G401.6 (cell line): ENCODE results near the gene WDFY2.

Experiments used
- FAIRE-seq: peaks from 2 replicates; lab custom pipeline; 2012; peaks lifted over from hg19 to GRCh38; lab: Jason Lieb, UNC

The WDFY2 gene

GRCh38 chr13:51713807-51714206, 129.5 kb downstream of the WDFY2 start:
- FAIRE-seq = no peak

- no peak for FAIRE-seq
Measured at GRCh38 chr13:51714663-51715168, 130.5 kb downstream of the WDFY2 start.

- no peak for FAIRE-seq
Measured at GRCh38 chr13:51715613-51716012, 131.4 kb downstream of the WDFY2 start.

GRCh38 chr13:51717786-51718398, 133.6 kb downstream of the WDFY2 start:
- FAIRE-seq = no peak

- FAIRE-seq = no peak
Measured at GRCh38 chr13:51719394-51719793, 135.1 kb downstream of the WDFY2 start.

GRCh38 chr13:51721496-51721895, 137.2 kb downstream of the WDFY2 start:
- FAIRE-seq = no peak

- FAIRE-seq = no peak
Measured at GRCh38 chr13:51723529-51723928, 139.3 kb downstream of the WDFY2 start.

GRCh38 chr13:51724721-51725120, 140.5 kb downstream of the WDFY2 start:
- FAIRE-seq = no peak

- FAIRE-seq = no peak
Measured at GRCh38 chr13:51726446-51727193, 142.4 kb downstream of the WDFY2 start.

GRCh38 chr13:51727634-51728274, 143.5 kb downstream of the WDFY2 start:
- no peak for FAIRE-seq

- FAIRE-seq = no peak
Measured at GRCh38 chr13:51728275-51728673, 144.0 kb downstream of the WDFY2 start.

- FAIRE-seq = no peak
Measured at GRCh38 chr13:51728972-51729371, 144.7 kb downstream of the WDFY2 start.

GRCh38 chr13:51729866-51730553, 145.7 kb downstream of the WDFY2 start:
- no peak for FAIRE-seq

- FAIRE-seq = no peak
Measured at GRCh38 chr13:51730927-51731326, 146.7 kb downstream of the WDFY2 start.

- FAIRE-seq = no peak
Measured at GRCh38 chr13:51731759-51732158, 147.5 kb downstream of the WDFY2 start.

GRCh38 chr13:51733374-51734298, 149.4 kb downstream of the WDFY2 start:
- FAIRE-seq = no peak

- no peak for FAIRE-seq
Measured at GRCh38 chr13:51734786-51735185, 150.5 kb downstream of the WDFY2 start.

GRCh38 chr13:51737609-51738008, 153.3 kb downstream of the WDFY2 start:
- FAIRE-seq = no peak

- no peak for FAIRE-seq
Measured at GRCh38 chr13:51738226-51738905, 154.1 kb downstream of the WDFY2 start.

GRCh38 chr13:51739027-51739764, 154.9 kb downstream of the WDFY2 start:
- FAIRE-seq = no peak
